ENCODE data around the gene FBXO47.

FBXO47 gene

DNA sequence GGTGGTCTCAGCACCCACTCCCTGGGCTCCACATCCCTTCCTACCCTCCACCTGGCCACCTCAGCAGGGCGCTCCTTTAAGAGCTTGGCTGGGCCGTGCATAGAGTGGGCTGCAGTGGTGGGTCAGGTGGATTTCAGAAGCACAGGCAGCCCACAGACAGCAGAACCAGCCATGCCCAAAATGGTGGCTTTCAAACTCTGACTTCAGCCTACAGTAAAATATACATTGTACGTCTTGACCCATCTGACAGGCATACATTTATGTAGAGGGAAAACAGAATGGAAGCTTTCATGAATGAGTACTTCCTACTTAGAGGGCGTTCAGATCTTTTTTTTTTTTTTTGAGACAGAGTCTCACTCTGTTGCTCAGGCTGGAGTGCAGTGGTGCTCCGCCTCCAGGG is 67.8 kb downstream of the FBXO47 start:
- DNase-seq, result no peak

DNA sequence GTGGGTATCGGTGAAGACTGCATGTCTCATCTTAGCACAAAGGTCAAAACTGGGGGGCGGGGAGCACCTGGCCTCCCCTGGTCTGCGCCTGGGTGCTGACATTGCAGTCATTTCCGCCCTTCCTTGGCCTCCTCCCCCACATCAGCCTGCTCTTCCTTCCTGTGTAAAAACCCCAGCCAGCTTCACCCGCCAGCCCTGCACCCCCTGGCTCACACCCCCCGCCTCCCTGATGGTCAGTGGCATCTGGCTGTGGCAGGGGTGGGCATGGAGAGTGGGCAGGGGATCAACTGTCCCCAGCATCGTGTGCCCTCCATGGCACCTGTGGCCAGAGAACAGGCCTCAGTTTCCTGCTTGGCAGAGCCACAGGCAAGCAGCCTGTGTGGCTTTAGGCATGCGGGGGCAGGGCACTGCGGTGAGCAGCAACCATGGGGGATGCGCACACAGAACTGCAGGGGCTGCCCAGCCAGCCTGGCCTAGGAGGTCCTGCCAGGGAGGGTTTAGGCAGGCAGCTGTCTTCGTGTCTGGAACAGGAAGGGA is 68.3 kb downstream of the FBXO47 start:
- peak; percentile 88 for DNase-seq

DNA sequence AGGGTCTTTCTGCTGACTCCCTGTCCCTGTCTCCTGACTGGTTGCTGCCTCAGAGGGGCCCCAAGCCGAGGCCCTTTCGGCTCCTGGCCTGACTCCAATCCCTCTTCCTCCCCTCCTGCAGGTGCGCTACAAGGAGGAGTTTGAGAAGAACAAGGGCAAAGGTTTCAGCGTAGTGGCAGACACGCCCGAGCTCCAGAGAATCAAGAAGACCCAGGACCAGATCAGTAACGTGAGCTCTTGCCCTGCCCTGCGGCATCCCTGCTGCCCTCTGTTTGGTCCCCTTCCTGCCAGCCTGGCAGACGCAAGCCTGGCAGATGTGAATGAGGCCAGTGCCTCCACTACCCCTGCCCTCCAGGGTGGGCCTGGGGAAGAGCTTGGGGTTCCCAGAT is 68.9 kb downstream of the FBXO47 start:
- no peak for DNase-seq

DNA sequence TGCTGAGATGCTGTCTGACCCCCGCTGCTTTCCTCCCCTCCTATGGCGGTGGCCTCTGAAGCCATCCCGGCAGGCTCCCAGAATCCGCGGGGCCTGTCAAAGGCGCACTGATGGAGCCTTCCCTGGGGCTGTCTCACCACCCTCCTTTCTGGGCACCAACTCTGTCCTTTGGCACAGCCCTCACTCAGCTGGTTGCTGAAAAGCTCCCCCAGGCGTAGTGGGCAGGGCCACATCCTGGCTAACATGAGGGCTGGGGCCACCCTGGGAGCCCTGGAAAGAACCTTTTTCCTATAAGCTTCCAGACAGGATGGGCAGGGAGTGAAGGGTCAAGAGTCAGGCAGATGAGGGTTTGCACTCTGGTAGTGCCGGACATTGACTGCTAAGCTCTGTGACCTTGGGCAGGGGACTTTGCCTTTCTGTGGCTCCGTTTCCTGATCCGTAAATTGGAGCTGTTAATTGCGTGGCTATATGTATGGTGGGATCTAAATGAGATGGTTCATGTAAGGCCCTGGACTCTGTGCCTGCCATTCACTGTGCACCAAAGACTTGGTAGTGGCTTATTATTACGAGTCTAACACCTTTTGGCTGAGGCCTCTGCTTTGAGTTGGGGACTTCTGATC is 69.4 kb downstream of the FBXO47 start:
- DNase-seq, result no peak

DNA sequence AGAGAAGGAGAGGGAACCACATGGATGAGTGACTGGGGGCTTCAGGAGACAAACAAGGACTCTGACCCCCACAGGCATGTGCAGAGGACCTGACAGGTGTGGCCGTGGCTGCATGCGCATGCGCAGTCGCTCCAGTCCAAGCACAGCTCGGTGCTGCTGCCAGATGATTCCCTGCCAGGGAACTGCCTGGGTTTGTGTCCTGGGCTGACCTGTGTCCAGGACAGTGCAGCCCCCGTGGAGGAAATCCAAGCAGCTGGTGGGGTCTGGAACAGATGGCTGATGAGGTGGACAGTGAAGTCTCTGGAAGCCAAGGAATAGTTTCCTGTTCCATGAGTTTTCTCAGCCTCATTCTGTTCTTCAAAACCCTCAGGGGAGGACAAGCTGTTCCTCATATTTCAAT is 70.0 kb downstream of the FBXO47 start:
- DNase-seq, result no peak

DNA sequence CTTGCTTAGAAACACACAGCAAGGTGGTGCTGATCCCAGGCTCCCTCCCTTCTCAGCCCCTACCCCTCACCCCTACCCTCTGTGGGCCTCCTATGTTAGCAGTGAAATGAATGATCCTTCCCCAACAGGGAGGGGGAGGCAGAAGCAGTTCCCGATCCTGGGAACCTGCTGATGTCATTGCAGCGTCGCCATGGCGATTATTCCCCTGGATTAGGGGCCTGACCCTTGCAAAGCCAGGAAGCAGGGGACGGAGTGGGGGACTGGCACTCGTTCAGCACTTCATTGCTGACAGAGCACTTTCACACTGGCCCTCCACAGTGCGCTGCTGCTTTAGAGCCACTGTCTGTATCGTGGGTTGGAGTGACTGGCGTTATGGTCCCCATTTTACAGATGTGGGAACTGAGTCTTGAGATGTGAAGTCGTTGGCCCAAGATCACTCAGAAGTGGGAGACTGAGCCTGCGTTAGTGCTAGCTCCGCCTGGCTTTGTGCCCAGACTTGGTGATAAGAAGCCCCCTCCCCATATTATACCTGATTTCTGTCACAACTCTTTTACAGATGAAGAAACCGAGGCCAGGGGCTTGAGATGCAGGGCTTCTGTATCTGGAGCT is 70.8 kb downstream of the FBXO47 start:
- DNase-seq, result no peak

DNA sequence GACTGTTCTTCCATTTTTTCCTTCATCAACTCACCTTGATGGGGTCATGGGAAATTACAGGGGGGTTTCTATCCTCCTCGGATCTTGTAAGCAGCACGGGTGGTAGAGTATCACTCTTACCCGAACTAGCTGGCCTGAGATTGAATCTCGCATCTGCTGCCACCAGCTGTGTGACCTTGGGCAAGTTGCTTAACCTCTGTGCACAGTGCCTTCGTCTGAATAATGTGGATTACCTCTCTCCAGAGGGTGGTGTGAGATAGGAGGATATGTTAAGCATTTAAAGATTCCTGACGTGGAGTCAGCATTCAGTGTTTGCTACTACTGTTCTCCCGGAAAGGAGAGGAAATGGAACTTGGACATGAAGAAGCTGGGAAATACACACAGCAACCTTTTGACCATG is 72.9 kb downstream of the FBXO47 start:
- no peak for DNase-seq

DNA sequence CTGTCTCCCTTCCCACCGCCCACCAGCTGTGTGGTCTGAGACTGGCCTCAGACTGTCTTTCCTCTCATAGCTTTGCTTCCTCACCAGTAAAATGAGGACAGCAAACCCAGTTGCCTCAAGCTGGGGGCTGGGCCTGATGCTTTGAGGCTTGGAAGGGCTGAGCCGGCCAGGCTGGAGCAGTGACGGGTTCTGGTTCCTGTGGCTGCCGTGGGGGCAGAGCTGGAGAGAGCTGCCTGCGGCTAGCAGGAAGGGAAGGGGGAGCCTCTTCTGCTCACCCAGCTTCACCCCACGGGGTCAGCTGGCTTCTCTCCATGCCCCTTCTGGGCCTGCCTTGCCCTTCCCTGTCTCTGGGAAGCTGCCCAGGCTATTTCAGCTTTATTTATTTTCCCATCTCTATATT is 73.6 kb downstream of the FBXO47 start:
- DNase-seq, result no peak

DNA sequence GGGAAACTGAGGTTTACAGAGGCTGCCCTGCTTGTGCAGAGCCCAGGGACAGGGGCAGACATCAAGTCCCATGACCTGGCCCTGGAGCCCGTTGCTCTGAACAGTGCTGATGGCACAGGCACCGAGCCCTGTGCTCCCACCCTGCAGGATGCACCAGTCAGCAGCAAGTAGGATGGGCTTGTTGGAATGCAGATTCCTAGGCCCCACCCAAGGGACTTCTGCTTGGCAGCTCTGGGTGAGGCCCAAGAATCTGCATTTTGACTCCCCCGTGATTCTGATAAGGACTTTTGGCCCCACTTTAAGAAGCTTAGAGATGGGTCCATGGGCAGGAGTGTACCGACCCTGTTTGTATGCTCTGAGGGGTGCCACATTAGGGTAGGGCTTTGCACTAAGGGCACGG is 74.1 kb downstream of the FBXO47 start:
- DNase-seq, result no peak

DNA sequence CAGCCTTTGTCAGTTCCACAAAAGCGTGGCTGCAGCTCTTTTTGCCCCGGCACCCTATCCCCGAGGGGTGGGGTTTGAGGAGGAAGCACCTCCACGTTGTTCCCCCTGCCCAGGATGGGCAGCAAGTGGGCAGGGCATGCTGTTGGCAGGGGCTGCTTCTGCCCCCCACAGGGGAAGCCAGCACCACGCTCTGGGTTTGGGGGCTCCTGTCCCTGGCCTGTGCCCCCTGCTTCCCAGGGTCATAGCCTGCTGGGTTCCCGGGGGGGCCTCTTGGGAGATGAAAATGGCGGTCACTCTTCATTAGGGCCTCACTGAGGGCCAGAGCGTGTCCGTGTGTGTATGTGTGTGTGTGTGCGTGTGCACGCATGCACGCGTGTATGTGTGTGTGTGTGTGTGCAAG is 74.6 kb downstream of the FBXO47 start:
- no peak for DNase-seq

DNA sequence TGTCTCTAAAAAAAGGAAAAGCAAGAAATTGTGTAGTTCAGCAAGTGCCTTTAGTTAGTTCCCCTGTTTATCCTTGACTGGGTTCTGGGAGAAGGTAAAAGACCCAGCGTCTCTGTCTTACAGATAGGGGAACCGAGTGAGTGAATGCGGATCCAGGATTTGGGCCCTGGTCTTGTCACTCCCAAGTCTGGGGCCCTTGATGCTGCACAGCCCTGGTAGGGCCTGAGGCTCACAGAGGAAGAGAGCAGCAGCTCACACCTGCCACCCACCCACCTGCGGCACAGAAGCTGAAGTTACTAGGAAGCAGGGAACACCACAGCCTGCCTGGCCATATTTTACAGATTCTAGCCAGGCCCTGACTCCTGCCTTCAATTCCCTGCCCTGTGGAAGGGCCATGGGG is 75.1 kb downstream of the FBXO47 start:
- DNase-seq, result no peak

DNA sequence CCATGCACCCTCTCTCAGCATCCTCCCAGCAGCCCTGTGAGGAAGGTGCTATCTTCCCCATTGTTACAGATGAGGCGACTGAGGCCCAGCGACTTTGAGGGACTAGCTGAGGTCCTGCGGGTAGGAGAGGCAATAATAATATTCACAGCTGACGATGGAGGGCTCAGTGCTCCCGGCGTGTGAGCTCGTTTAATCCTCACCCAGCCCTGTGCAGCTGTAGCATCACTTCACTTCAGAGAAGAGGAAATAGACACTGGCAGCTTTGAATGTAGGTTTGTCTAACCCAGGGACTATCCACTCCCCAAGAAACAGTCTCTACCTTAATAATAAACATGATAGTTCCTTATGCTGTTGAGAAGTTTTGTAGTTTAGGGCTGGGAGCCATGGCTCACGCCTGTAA is 75.8 kb downstream of the FBXO47 start:
- no peak for DNase-seq

DNA sequence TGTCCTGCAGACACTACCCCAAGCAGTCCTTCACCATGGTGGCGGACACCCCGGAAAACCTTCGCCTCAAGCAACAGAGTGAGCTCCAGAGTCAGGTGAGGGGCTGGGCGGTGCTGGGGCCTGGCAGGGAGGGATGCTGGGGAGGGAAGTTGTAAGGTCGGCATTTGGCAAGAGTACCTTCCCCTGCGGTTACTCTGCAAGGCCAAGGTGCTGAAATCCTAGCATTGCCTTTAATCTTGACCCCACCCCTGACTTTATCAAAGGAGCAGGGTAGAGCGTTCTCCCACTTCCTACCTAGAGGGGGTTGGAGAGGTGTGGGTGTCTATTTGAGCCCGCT is 76.8 kb downstream of the FBXO47 start:
- no peak for DNase-seq

DNA sequence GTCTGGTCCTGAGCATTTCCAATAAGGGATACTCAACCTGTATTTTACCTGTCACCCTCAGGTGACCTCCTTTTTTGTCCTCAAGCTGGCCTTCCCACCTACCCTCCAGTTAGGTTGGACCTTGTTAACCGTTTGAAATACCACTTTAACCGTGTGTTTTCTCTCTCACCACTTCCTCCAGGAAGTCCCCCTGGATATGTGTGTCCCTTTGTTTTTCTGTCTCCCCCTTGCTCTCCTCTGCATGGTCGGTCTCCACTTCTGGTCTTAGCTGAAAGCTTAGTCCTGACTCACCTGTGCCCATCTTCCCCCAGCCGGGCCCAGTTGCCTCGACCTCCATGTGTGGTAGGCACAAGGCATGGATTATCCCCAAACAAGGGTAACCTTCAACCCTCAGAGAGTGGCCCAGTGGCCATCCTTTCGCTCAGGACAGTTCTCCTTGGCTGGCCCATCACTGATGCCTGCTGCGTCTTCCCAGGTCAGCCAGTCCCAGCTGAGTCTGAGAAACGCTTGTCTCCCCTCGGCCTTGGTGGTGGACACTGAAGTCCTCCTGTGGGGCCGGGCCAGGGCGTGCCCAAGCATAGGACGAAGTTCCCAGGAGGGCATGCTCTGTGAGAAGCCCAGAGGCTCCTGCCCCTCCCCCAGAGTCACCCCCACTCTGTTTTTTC is 77.3 kb downstream of the FBXO47 start:
- no peak for DNase-seq

DNA sequence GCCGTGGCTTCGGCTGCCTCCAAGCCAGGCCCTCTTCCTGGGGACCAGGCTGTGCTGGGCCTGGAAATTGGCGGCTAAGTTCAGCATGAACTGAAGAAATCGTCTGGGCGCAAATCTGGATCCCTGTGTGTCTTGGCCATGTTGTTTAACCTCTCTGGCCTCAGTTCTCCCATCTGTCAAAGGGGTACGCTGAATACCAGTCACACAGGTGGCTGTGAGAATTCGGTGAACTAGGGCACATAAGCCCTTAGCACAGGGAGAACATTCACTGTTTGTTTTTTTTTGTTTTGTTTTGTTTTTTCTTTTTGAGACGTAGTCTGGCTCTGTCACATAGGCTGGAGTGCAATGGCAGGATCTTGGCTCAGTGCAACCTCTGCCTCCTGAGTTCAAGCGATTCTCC is 78.4 kb downstream of the FBXO47 start:
- DNase-seq, result no peak

DNA sequence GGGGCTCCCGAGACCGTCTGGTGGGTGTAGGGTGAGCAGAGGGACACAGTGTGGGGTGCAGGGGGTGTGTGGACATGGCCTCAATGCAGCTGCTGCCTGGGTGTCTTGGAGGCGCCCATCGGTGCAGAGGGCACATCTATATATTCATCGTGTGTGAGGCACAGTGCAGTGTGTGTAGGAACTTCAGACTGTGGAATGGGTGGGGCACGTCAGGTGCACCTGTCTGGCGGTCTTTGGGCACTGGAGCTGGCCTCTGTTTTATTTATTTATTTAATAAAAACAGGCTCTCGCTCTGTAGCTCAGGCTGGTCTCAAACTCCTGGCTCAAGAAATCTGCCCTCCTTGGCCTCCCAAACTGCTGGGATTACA is 80.6 kb downstream of the FBXO47 start:
- DNase-seq, result no peak
